Mesenchymal stem cell (in vitro differentiated cells and primary cell): ENCODE data around the gene BCL2A1.
"Not testable (repeated sequence)": the region's sequence is repeated elsewhere in the genome, so short reads cannot be mapped to it uniquely, and the experiment has no call there.

Experiments
- DNase-seq: peaks from one replicate; pipeline ENCODE4 v3.0.0-alpha.2; 2013
- H2AFZ ChIP-seq: one replicate; pipeline ENCODE4 v1.6.1; 2013; ENCODE audit warnings: low read depth, mild to moderate bottlenecking, control low read depth, inconsistent platforms, low read length, moderate library complexity
- H2AK5ac ChIP-seq: 2 replicates; pipeline ENCODE4 v1.6.1; 2013; ENCODE audit warnings: low read length, moderate library complexity, mild to moderate bottlenecking, inconsistent platforms; ENCODE audit not compliant: severe bottlenecking
- H2BK120ac ChIP-seq: one replicate; pipeline ENCODE4 v1.6.1; 2013; ENCODE audit warnings: low read depth, mild to moderate bottlenecking, inconsistent platforms, low read length, moderate library complexity
- H2BK12ac ChIP-seq, 2 experiments: one replicate each; pipeline ENCODE4 v1.6.1; 2013; ENCODE audit warnings: inconsistent platforms in 2 of 2, low read length in 2 of 2, mild to moderate bottlenecking in 2 of 2, moderate library complexity in 2 of 2, control low read depth in 1 of 2
- H2BK15ac ChIP-seq: one replicate; pipeline ENCODE4 v1.6.1; 2013; ENCODE audit warnings: mild to moderate bottlenecking, low read depth, inconsistent platforms; ENCODE audit not compliant: poor library complexity, severe bottlenecking
- H2BK5ac ChIP-seq: 2 replicates; pipeline ENCODE4 v1.6.1; 2013; ENCODE audit warnings: low read depth, mild to moderate bottlenecking, low read length, control low read depth, inconsistent platforms; ENCODE audit not compliant: poor library complexity, severe bottlenecking
- H3K14ac ChIP-seq, 2 experiments: one replicate each; pipeline ENCODE4 v1.6.1; 2013; ENCODE audit warnings: inconsistent platforms in 2 of 2, low read length in 2 of 2, control low read depth in 1 of 2, mild to moderate bottlenecking in 1 of 2, moderate library complexity in 1 of 2
- H3K18ac ChIP-seq, 2 experiments: one replicate each; pipeline ENCODE4 v1.6.1; 2013; ENCODE audit warnings: inconsistent platforms in 2 of 2, low read length in 2 of 2, control low read depth in 1 of 2, low read depth in 1 of 2, mild to moderate bottlenecking in 1 of 2
- H3K23ac ChIP-seq, 2 experiments: one replicate each; pipeline ENCODE4 v1.6.1; 2013; ENCODE audit warnings: inconsistent platforms in 2 of 2, low read length in 2 of 2, mild to moderate bottlenecking in 2 of 2, moderate library complexity in 2 of 2, control low read depth in 1 of 2
- H3K27ac ChIP-seq: 2 replicates; pipeline ENCODE4 v1.5.1; 2013; ENCODE audit warnings: mild to moderate bottlenecking, moderate library complexity, low read length, control low read depth, inconsistent platforms; ENCODE audit not compliant: poor library complexity, severe bottlenecking
- H3K27me3 ChIP-seq, 2 experiments: 2 replicates each; pipeline versions ENCODE4 v1.6.1 to v1.7.0; 2013; ENCODE audit warnings: low read length in 2 of 2, mild to moderate bottlenecking in 2 of 2, moderate library complexity in 2 of 2, control low read depth in 1 of 2, inconsistent platforms in 1 of 2; ENCODE audit not compliant: control insufficient read depth in 1 of 2, insufficient read depth in 1 of 2
- H3K36me3 ChIP-seq, 2 experiments: 2 replicates each; pipeline versions ENCODE4 v1.6.1 to v1.7.0; 2013; ENCODE audit warnings: low read length in 2 of 2, control low read depth in 1 of 2, inconsistent platforms in 1 of 2, low read depth in 1 of 2, mild to moderate bottlenecking in 1 of 2; ENCODE audit not compliant: insufficient read depth in 2 of 2, control insufficient read depth in 1 of 2
- H3K4ac ChIP-seq, 2 experiments: one replicate each; pipeline ENCODE4 v1.6.1; 2013; ENCODE audit warnings: inconsistent platforms in 2 of 2, low read length in 2 of 2, mild to moderate bottlenecking in 2 of 2, moderate library complexity in 2 of 2, control low read depth in 1 of 2, low read depth in 1 of 2
- H3K4me1 ChIP-seq: 2 replicates; pipeline ENCODE4 v1.6.1; 2013; ENCODE audit warnings: low read depth, low read length, control low read depth; ENCODE audit not compliant: control insufficient read depth, insufficient read depth
- H3K4me2 ChIP-seq: 2 replicates; pipeline ENCODE4 v1.6.1; 2013; ENCODE audit warnings: low read length, mild to moderate bottlenecking, inconsistent platforms; ENCODE audit not compliant: poor library complexity, severe bottlenecking
- H3K4me3 ChIP-seq, 2 experiments: 2 replicates each; pipeline versions ENCODE4 v1.5.1 to v1.7.0; 2013; ENCODE audit warnings: low read length in 2 of 2, mild to moderate bottlenecking in 2 of 2, control low read depth in 1 of 2, low read depth in 1 of 2; ENCODE audit not compliant: insufficient read depth in 1 of 2
- H3K79me1 ChIP-seq: replicated peaks from 2 replicates; pipeline ENCODE4 v1.6.1; 2013; ENCODE audit warnings: mild to moderate bottlenecking, control low read depth, low read length, inconsistent platforms; ENCODE audit not compliant: poor library complexity, severe bottlenecking
- H3K9ac ChIP-seq: 2 replicates; pipeline ENCODE4 v1.7.0; 2013; ENCODE audit warnings: mild to moderate bottlenecking, low read length, moderate library complexity
- H3K9me3 ChIP-seq: 2 replicates; pipeline ENCODE4 v1.7.0; 2013; ENCODE audit warnings: mild to moderate bottlenecking, low read length; ENCODE audit not compliant: control insufficient read depth
- H4K8ac ChIP-seq: one replicate; pipeline ENCODE4 v1.6.1; 2013; ENCODE audit warnings: inconsistent platforms, mild to moderate bottlenecking, low read length, moderate library complexity
- H4K91ac ChIP-seq: one replicate; pipeline ENCODE4 v1.6.1; 2013; ENCODE audit warnings: mild to moderate bottlenecking, low read length, inconsistent platforms
- WGBS: methylation state at CpG from one replicate; pipeline ENCODE4 v1.1.7; 2013; ENCODE audit warnings: mixed read lengths; 5-methylcytosine and 5-hydroxymethylcytosine counted together

BCL2A1 gene

DNA sequence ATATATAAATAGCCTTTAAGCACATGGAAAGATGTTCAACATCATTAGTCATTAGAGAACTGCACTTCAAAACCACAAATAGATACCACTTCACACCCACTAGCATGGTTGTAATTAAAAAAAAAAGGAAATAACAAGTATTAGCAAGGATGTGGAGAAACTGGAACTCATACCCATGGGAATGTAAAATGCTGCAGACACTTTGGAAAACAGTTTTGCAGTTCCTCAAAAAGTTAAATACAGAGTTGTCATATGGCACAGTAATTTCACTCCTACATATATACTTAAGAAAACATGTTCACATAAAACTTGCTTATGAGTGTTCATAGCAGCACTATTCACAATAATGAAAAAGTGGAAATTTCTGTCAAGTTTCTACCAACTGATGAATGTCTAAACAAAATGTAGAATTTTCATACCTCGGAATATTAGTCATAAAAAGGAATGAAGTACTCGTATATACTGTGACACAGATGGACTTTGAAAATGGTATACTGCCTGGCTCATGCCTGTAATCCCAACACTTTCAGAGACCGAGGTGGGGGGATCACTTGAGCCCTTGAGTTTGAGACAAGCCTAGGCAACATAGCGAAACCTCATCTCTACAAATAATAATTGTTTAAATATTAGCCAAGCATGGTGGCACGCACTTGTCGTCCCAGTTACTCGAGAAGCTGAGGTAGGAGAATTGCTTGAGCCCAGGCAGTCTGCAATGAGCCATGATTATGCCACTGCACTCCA lies 28.1 kb downstream of the BCL2A1 start:
- Histone ChIP-seq H2BK5ac (no peak overlapping the region), H3K4me2 (peak overlapping the region; percentile 27), H3K27ac (peak overlapping the region; percentile 69), H3K9ac (no peak overlapping the region), H3K4me1 (peaks cover 3% of the 10 kb centered on the region), H4K91ac (no peak overlapping the region), H3K36me3 (no peaks in the 10 kb centered on the region), H3K23ac (no peak overlapping the region), H2BK120ac (no peak overlapping the region), H2AK5ac (no peak overlapping the region), H3K79me1 (no peaks in the 10 kb centered on the region), H3K27me3 (no peaks in the 10 kb centered on the region), H4K8ac (no peak overlapping the region), H3K4me3 (no peak overlapping the region), H3K9me3 (no peaks in the 10 kb centered on the region), H2BK15ac (no peak overlapping the region), H3K18ac (no peak overlapping the region), H3K4ac (no peak overlapping the region), H3K14ac (no peak overlapping the region), H2AFZ (no peak overlapping the region), H2BK12ac (no peak overlapping the region)
- WGBS, result 68% methylated on average over 5 of the region's 7 CpGs
- DNase-seq, result peak; percentile 66

DNA sequence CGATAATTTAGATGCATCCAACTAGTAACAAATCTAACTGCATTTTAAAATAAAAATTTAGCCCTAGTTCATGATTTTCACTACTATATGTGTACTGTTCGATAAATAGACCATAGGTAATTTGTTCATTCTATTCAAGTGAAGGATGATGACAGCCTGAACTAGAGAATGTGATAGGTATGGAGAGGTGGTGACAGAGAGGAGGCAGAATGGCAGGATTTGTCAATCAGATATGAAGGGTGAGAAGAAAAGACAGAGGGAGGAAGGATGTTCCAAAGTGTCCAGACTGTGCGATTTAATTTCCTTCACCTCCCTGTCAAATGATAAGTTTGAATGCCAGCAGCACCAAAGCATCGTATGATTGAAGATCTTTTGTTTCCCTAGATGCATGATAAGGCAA lies 31.6 kb downstream of the BCL2A1 start:
- no peak overlapping the region for H3K27ac ChIP-seq
- DNase-seq, result no peak
- H3K14ac ChIP-seq, result no peak overlapping the region
- no peak overlapping the region for H2BK120ac ChIP-seq
- H3K4ac ChIP-seq, result no peak overlapping the region
- no peak overlapping the region for H2AK5ac ChIP-seq
- no peaks in the 10 kb centered on the region for H3K9me3 ChIP-seq
- H3K4me2 ChIP-seq, result no peak overlapping the region
- H3K4me3 ChIP-seq, result no peak overlapping the region
- WGBS, result 96% methylated on average over 3 of the region's 4 CpGs
- no peak overlapping the region for H2BK12ac ChIP-seq
- H3K4me1 ChIP-seq, result peaks cover 3% of the 10 kb centered on the region
- no peak overlapping the region for H2BK15ac ChIP-seq
- no peak overlapping the region for H3K18ac ChIP-seq
- H3K23ac ChIP-seq, result no peak overlapping the region
- H3K36me3 ChIP-seq, result no peaks in the 10 kb centered on the region
- H2AFZ ChIP-seq, result no peak overlapping the region
- H2BK5ac ChIP-seq, result no peak overlapping the region
- H3K9ac ChIP-seq, result no peak overlapping the region
- H4K91ac ChIP-seq, result no peak overlapping the region
- H3K79me1 ChIP-seq, result no peaks in the 10 kb centered on the region
- no peaks in the 10 kb centered on the region for H3K27me3 ChIP-seq
- no peak overlapping the region for H4K8ac ChIP-seq

DNA sequence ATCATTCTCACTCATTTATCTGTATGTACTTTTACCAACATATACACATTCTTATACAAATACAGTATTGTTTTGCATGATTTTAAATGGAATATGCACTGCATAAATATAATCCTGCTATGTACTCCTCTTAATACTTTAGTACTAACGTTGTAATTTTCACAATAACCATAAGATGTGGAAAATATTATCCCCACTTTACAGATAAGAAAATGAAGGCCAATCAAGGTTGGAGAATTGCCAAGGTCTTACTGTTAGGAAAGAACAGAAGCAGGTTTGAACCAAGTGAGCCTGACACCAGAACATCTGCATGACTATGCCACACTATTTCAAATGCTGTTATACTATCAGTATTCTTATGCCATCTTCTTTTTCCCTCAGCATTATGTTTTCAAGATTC lies 32.9 kb downstream of the BCL2A1 start:
- no peak overlapping the region for H3K4me3 ChIP-seq
- no CpG with 5 or more reads among the region's 1 CpG for WGBS
- H2AFZ ChIP-seq, result no peak overlapping the region
- no peaks in the 10 kb centered on the region for H3K36me3 ChIP-seq
- no peak overlapping the region for H3K4me2 ChIP-seq
- H3K9ac ChIP-seq, result no peak overlapping the region
- H4K91ac ChIP-seq, result no peak overlapping the region
- no peak overlapping the region for H2BK5ac ChIP-seq
- no peak overlapping the region for H2AK5ac ChIP-seq
- no peak overlapping the region for H3K18ac ChIP-seq
- H2BK15ac ChIP-seq, result no peak overlapping the region
- peaks cover 0 to 9% of the 10 kb centered on the region in 2 experiments for H3K27me3 ChIP-seq
- no peak overlapping the region for H4K8ac ChIP-seq
- H3K4ac ChIP-seq, result no peak overlapping the region
- no peak overlapping the region for H2BK12ac ChIP-seq
- H3K23ac ChIP-seq, result no peak overlapping the region
- peaks cover 1% of the 10 kb centered on the region for H3K4me1 ChIP-seq
- no peaks in the 10 kb centered on the region for H3K79me1 ChIP-seq
- no peak overlapping the region for H2BK120ac ChIP-seq
- no peaks in the 10 kb centered on the region for H3K9me3 ChIP-seq
- H3K27ac ChIP-seq, result no peak overlapping the region
- no peak overlapping the region for H3K14ac ChIP-seq
- no peak for DNase-seq

DNA sequence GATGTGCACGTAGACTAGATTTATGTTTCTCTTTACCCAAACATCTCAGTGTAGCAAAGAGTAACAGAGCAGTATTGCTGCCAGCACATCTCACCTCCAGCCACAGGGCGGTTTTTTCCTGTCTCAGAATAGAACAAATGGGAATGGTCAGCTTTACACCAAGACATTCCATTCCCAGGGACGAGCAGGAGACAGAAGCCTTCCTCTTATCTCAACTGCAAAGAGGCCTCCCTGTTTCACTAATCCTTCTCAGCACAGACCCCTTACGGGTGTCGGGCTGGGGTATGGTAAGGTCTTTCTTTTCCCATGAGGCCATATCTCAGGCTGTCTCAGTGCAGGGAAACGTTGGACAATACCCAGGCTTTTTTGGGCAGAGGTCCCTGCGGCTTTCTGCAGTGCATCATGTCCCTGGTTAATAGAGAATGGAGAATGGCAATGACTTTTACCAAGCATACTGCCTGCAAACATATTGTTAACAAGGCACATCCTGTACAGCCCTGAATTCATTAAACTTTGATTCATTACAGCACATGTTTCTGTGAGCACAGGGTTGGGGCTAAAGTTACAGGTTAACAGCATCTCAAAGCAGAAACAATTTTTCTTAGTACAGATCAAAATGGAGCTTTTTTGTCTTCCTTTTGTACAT lies 35.3 kb downstream of the BCL2A1 start:
- not testable (repeated sequence) for H2BK120ac ChIP-seq, H3K4me2 ChIP-seq, H2AK5ac ChIP-seq, H2BK12ac ChIP-seq, H3K9ac ChIP-seq, H2BK15ac ChIP-seq, H4K8ac ChIP-seq, H3K18ac ChIP-seq, H3K4me1 ChIP-seq, H2BK5ac ChIP-seq, H3K36me3 ChIP-seq, H3K27me3 ChIP-seq, H3K23ac ChIP-seq, H3K4ac ChIP-seq, DNase-seq, H3K14ac ChIP-seq, H4K91ac ChIP-seq, H3K79me1 ChIP-seq, H3K4me3 ChIP-seq, H2AFZ ChIP-seq, H3K27ac ChIP-seq, H3K9me3 ChIP-seq
- WGBS, result 20% methylated on average over 7 of the region's 7 CpGs
